Measurements from ENCODE around the gene UBA52. TPM values are rescaled to one million over a fixed set of nuclear protein-coding genes. Genes with fewer than 3 reads are reported as not detected.

The UBA52 gene
- total and polyA plus RNA-seq, 2 of the 13 experiments (the other 11 are each of a cell fraction or from before 2014, with no cell fraction given): 959 to 1,782 TPM

- TF ChIP-seq TCF12 (IDR thresholded peaks at IDR 0.05): no peak
- no peak for TF ChIP-seq TCF12 (CRISPR knock-in tag; IDR thresholded peaks at IDR 0.05)
- TF ChIP-seq MEF2D (CRISPR knock-in tag; IDR thresholded peaks at IDR 0.05): peak; percentile 45; the same call in 1 of the 2 replicates
- TF ChIP-seq SMYD3 (CRISPR knock-in tag; IDR thresholded peaks at IDR 0.05): peak; percentile 95
- no peak for TF ChIP-seq JUN (CRISPR knock-in tag; IDR thresholded peaks at IDR 0.05)
- TF ChIP-seq ZNF230 (CRISPR knock-in tag; IDR thresholded peaks at IDR 0.05): peak; percentile 88
- peak; percentile 99 for TF ChIP-seq CHCHD3 (CRISPR knock-in tag; IDR thresholded peaks at IDR 0.05)
- no peak for TF ChIP-seq GMEB2 (CRISPR knock-in tag; IDR thresholded peaks at IDR 0.05; ENCODE audit: low read depth)
- TF ChIP-seq CCAR2 (optimal IDR thresholded peaks at IDR 0.05; ENCODE audit: low read depth, low read length): no peak
- TF ChIP-seq ATF1 (CRISPR knock-in tag; IDR thresholded peaks at IDR 0.05): no peak
- no peak for TF ChIP-seq RXRA (CRISPR knock-in tag; IDR thresholded peaks at IDR 0.05)
- peak; percentile 97 for TF ChIP-seq MEIS2 (CRISPR knock-in tag; IDR thresholded peaks at IDR 0.05)
- no peak for TF ChIP-seq SMAD3 (CRISPR knock-in tag; IDR thresholded peaks at IDR 0.05)
- TF ChIP-seq ZC3H13 (CRISPR knock-in tag; IDR thresholded peaks at IDR 0.05): peak; percentile 81
- no peak for TF ChIP-seq TRIM24 (CRISPR knock-in tag; IDR thresholded peaks at IDR 0.05)
- TF ChIP-seq HNF1A (IDR thresholded peaks at IDR 0.05; ENCODE audit: low read depth): no peak
- no peak; the same call in 1 of the 2 replicates for TF ChIP-seq HNF1A (CRISPR knock-in tag; IDR thresholded peaks at IDR 0.05; ENCODE audit: borderline replicate concordance)
- TF ChIP-seq THYN1 (CRISPR knock-in tag; IDR thresholded peaks at IDR 0.05; ENCODE audit: borderline replicate concordance, low read depth): no peak
- TF ChIP-seq IRF1 (CRISPR knock-in tag; IDR thresholded peaks at IDR 0.05; ENCODE audit: low read depth): peak; percentile 92; the same call in 1 of the 2 replicates
- TF ChIP-seq ZNF136 (CRISPR knock-in tag; IDR thresholded peaks at IDR 0.05; ENCODE audit: low read depth): 0 out of 2 replicates have a peak, but pooled peaks have one; percentile 47
- no peak for TF ChIP-seq SUZ12 (IDR thresholded peaks at IDR 0.05; ENCODE audit: low read depth, low read length)
- no peak for TF ChIP-seq GATA4 (IDR thresholded peaks at IDR 0.05; ENCODE audit: borderline replicate concordance, low read depth)
- TF ChIP-seq HOXA5 (CRISPR knock-in tag; IDR thresholded peaks at IDR 0.05): peak; percentile 94; the same call in 1 of the 2 replicates
- no peak for TF ChIP-seq ZNF75D (CRISPR knock-in tag; IDR thresholded peaks at IDR 0.05; ENCODE audit: borderline replicate concordance)
- no peak for TF ChIP-seq MIER2 (CRISPR knock-in tag; IDR thresholded peaks at IDR 0.05)
- TF ChIP-seq BHLHE40 (IDR thresholded peaks at IDR 0.05; ENCODE audit: low read length): peak; percentile 53
Measured at GRCh38 chr19:18589380-18590272, 18.0 kb downstream of the UBA52 start (continued).
